Gastroesophageal sphincter (tissue), 4 donors: ENCODE measurements around the gene ATP6V0B. TPM values are rescaled to one million over a fixed set of nuclear protein-coding genes. Genes with fewer than 3 reads are reported as not detected.

Experiments used
- ATAC-seq: fragments of 150-250 bp; one replicate; pipeline ENCODE4 v1.9.1; 2016; ENCODE audit warnings: mild to moderate bottlenecking, moderate library complexity
- H3K27ac ChIP-seq, 4 donors: fragments of 200-600 bp; sonication (generic) in 3 of 4; 1 replicate in 3 of 4; 2 replicates in 1 of 4; pipeline ENCODE4 v1.5.1; 2016 to 2019
- H3K27me3 ChIP-seq: fragments of 200-600 bp; sonication (generic); one replicate; pipeline ENCODE4 v1.5.1; 2019
- H3K36me3 ChIP-seq, 2 donors: fragments of 200-600 bp; sonication (generic); one replicate each; pipeline ENCODE4 v1.5.1; 2019; ENCODE audit warnings: control low read depth in 1 of 2
- H3K4me1 ChIP-seq, 3 donors: fragments of 200-600 bp; sonication (generic); 1 replicate in 2 of 3; 2 replicates in 1 of 3; pipeline ENCODE4 v1.5.1; 2016 to 2019; ENCODE audit warnings: control low read depth in 2 of 3
- H3K4me3 ChIP-seq, 2 donors: fragments of 200-600 bp; sonication (generic); one replicate each; pipeline ENCODE4 v1.5.1; 2019; ENCODE audit warnings: mild to moderate bottlenecking in 1 of 2, moderate library complexity in 1 of 2
- H3K9me3 ChIP-seq, 3 donors: fragments of 200-600 bp; sonication (generic); one replicate each; pipeline ENCODE4 v1.5.1; 2017 to 2019; ENCODE audit warnings: control low read depth in 2 of 3
- EP300 ChIP-seq: sonication (generic); formaldehyde crosslinking; IDR thresholded peaks from one replicate; pipeline ENCODE4 v1.6.1; 2017; ENCODE audit warnings: antibody characterized with exemption, mild to moderate bottlenecking
- POLR2A ChIP-seq, 2 donors: fragments of 450-650 bp; IDR thresholded peaks; one replicate each; pipeline ENCODE4 v1.6.1; 2017; ENCODE audit warnings: antibody characterized with exemption in 2 of 2, mild to moderate bottlenecking in 2 of 2, moderate library complexity in 1 of 2
- POLR2AphosphoS5 ChIP-seq: sonication (generic); formaldehyde crosslinking; IDR thresholded peaks from one replicate; pipeline ENCODE4 v1.6.1; 2017; ENCODE audit warnings: antibody characterized with exemption
- WGBS, 2 donors: methylation state at CpG; one replicate each; pipeline ENCODE4 v1.1.5; 2018; ENCODE audit warnings: low coverage in 1 of 2; 5-methylcytosine and 5-hydroxymethylcytosine counted together
- total RNA-seq, 4 donors: library from RNA; depleted of rRNA; stranded (reverse); fragments of >200 nt; gene quantifications; one replicate each; pipeline ENCODE4 v1.1.0, GENCODE V29; 2016
- TF ChIP-seq, protein P1 (sequence below), 4 experiments: fragments of 200-600 bp in 2 of 4; fragments of 450-650 bp in 2 of 4; sonication (generic) in 1 of 4; IDR thresholded peaks; one replicate each; pipeline ENCODE4 v1.5.1; 2017 to 2019; ENCODE audit warnings: antibody characterized with exemption in 4 of 4, mild to moderate bottlenecking in 2 of 4, moderate library complexity in 2 of 4

Gene ATP6V0B
- total RNA-seq, 4 donors from 2014 or later: 67.9 to 107 (median 89.9) TPM

DNA sequence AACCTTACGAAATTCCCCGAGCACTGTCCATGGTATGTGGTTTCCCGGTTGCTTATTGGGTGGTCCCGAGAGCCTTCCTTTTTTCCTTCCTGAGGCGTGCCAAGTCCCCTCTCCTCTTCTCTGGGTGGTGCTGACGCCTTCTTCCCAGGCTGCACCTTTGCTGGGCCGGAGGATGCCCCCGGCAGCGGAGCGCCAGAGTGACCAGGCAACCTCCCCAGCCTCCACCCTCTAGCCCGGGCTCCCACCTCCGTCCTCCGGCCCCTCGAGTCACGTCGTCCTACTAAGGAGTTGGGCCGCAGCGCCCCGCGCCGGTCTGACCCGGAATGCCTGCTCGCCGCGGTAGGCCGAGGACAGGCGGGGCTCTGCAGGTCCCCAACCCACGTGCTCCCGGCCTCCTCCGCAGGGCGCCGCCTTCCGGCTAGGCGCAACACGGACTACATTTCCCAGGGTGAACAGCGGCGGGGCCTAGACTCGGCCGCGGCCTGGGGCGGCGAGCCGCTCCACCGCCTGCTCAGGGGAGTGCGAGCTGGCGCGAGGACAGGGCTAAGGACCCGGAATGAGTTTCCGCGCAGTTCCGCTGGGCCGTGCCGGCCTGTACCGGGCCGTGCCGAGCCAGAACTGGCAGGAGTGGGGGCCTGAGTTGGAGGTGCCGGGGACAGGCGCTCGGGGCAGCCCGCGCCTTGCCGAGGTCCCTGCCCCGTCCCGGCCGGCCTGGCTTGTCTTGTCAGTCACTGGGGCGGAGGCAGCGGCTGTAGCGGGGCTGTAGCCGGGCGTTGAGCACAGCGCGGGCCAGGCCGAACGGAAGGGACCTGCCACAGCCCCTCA is 28.3 kb upstream of the ATP6V0B start, which contains the start of gene IPO13:
IPO13 (plus strand) TSS at position 715 of the 825 bp plus-strand sequence. CDS start 651 bp downstream, outside the sequence.
- Histone ChIP-seq H3K4me3 (peak within 1 kb of the TSS; percentile 38 to 81), H3K4me1 (peaks cover 4 to 68% (median 21%) of the 10 kb centered on the region in 3 donors), H3K36me3 (peaks cover 0 to 24% of the 10 kb centered on the region in 2 donors), H3K27ac (peak within 1 kb of the TSS; percentile 75 to 98 (median 94)), H3K27me3 (no peaks in the 10 kb centered on the region), H3K9me3 (no peaks in the 10 kb centered on the region)
- ATAC-seq: peak; percentile 98
- TF ChIP-seq, protein P1, sequence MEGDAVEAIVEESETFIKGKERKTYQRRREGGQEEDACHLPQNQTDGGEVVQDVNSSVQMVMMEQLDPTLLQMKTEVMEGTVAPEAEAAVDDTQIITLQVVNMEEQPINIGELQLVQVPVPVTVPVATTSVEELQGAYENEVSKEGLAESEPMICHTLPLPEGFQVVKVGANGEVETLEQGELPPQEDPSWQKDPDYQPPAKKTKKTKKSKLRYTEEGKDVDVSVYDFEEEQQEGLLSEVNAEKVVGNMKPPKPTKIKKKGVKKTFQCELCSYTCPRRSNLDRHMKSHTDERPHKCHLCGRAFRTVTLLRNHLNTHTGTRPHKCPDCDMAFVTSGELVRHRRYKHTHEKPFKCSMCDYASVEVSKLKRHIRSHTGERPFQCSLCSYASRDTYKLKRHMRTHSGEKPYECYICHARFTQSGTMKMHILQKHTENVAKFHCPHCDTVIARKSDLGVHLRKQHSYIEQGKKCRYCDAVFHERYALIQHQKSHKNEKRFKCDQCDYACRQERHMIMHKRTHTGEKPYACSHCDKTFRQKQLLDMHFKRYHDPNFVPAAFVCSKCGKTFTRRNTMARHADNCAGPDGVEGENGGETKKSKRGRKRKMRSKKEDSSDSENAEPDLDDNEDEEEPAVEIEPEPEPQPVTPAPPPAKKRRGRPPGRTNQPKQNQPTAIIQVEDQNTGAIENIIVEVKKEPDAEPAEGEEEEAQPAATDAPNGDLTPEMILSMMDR (IDR thresholded peaks at IDR 0.05): peak in 3 of 4 experiments; percentile 82 to 89 (median 87)
- TF ChIP-seq POLR2A (IDR thresholded peaks at IDR 0.05) (peak; percentile 70 to 71), POLR2AphosphoS5 (peak; percentile 67), EP300 (no peak)
- WGBS, 2 donors: 0% methylated on average over 6 to 10 of the region's 74 CpGs

DNA sequence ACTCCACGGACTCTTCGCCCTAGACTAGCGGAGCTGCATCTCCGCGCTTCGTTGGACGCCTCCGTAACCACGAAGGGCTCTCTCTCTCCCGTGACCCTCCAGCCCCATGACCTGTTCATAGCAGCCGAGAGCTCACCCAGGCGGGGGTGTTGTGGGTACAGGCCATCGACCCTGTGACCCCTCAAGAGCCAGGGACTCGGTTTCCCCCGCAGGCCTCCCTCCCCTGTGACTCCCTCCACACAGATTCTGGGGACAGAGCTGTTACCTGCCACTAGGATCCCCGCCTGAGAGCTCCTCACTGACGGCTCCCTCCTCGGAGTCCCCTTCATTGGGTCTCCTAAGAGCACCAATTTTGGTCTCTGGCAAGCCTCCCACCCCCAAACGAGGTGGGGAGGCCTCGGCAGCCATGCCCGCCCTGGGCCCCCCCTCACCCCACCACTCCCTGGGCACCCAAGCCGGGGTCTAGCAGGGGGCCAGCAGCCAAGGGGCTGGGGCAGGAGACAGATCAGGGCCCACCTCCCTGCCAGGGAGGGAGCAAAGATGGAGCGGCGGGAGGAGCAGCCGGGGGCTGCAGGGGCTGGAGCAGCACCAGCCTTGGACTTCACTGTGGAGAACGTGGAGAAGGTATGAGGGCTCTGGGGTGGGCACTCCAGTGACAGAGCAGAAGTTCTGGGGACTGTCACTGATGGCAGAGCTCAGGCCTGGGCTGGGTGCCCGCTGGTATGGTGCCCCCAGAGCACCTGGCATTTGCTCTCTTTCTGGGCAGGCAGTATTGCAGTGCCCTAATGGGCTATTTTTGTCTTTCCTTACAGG is 27.5 kb upstream of the ATP6V0B start:
- Histone ChIP-seq H3K4me1 (peaks cover 4 to 69% (median 21%) of the 10 kb centered on the region in 3 donors), H3K27me3 (no peaks in the 10 kb centered on the region), H3K27ac (peak overlapping the region; percentile 75 to 98 (median 94)), H3K9me3 (no peaks in the 10 kb centered on the region), H3K4me3 (peak overlapping the region; percentile 38 to 81), H3K36me3 (peaks cover 0 to 24% of the 10 kb centered on the region in 2 donors)
- no peak for TF ChIP-seq POLR2A (IDR thresholded peaks at IDR 0.05)
- TF ChIP-seq POLR2AphosphoS5: no peak
- TF ChIP-seq EP300: no peak
- TF ChIP-seq, protein P1 (IDR thresholded peaks at IDR 0.05): no peak
- whole genome bisulfite sequencing, 2 donors: 7% methylated on average over 3 of the region's 27 CpGs; no CpG with 5 or more reads in 1 of the 2 donors
- ATAC-seq: no peak

DNA sequence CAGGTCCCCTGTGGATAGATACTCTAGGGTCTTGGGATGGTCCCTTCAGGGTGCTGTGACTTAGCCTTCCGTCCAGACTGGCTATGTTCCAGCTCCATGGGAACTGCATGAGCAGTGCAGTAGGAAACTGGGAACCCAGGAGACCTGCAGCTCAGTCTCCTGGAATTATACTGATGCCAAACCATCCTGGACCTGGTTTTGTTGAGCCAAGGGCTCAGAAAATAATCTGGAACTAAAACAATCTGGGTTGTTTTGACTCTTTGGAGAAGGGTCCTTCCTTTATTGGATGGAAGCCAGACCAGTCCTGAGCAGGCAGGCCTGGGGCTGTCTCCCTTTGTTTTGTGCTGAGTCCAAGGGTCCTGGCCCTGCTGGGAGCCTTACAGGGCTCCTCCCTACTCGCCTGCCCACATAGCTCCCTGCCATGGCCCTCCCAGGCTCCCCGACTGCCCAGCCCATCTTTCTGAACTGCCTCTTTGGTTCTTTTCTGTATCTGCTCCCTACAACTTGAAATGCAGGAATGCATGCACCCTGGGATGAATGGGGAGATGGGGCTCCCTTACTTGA is 26.8 kb upstream of the ATP6V0B start:
- TF ChIP-seq, protein P1 (IDR thresholded peaks at IDR 0.05): no peak
- TF ChIP-seq EP300: no peak
- TF ChIP-seq POLR2AphosphoS5: no peak
- TF ChIP-seq POLR2A (IDR thresholded peaks at IDR 0.05): no peak
- WGBS, 2 donors: 20% methylated on average over 2 of the region's 3 CpGs; no CpG with 5 or more reads in 1 of the 2 donors
- ATAC-seq: no peak
- Histone ChIP-seq H3K36me3 (peaks cover 0 to 24% of the 10 kb centered on the region in 2 donors), H3K27me3 (no peaks in the 10 kb centered on the region), H3K9me3 (no peaks in the 10 kb centered on the region), H3K4me1 (peaks cover 4 to 69% (median 21%) of the 10 kb centered on the region in 3 donors), H3K4me3 (peak overlapping the region; percentile 38 to 81), H3K27ac (peak overlapping the region in 1 of 4 donors; percentile 98)

DNA sequence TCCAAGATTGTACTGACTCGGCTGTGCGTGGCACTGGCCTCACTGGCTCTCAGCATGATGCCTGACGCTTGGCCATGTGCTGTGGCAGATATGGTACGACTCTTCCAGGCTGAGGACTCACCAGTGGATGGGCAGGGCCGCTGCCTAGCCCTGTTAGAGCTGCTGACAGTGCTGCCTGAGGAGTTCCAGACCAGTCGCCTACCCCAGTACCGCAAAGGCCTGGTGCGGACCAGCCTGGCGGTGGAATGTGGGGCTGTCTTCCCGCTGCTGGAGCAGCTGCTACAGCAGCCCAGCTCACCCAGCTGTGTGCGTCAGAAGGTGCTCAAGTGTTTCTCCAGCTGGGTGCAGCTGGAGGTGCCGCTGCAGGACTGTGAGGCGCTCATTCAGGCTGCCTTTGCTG is 25.1 kb upstream of the ATP6V0B start:
- 100% methylated on average over 1 of the region's 13 CpGs; no CpG with 5 or more reads in 1 of the 2 donors for WGBS, 2 donors
- TF ChIP-seq POLR2A (IDR thresholded peaks at IDR 0.05) (no peak), EP300 (no peak), POLR2AphosphoS5 (no peak)
- TF ChIP-seq, protein P1 (IDR thresholded peaks at IDR 0.05): no peak
- peaks cover 0 to 24% of the 10 kb centered on the region in 2 donors for H3K36me3 ChIP-seq

More for the DNA sequence above, 25.1 kb upstream of the ATP6V0B start:
- no peak for ATAC-seq
- H3K4me3 ChIP-seq: no peak overlapping the region
- H3K27ac ChIP-seq: no peak overlapping the region
- H3K9me3 ChIP-seq: no peaks in the 10 kb centered on the region
- H3K27me3 ChIP-seq: no peaks in the 10 kb centered on the region
- peaks cover 4 to 61% (median 21%) of the 10 kb centered on the region in 3 donors for H3K4me1 ChIP-seq
